KG1 (cell line): ENCODE results near the gene HSD17B7.

Experiments used
- DNase-seq: peaks from one replicate; lab custom pipeline; 2025; lab: John Stamatoyannopoulos, UW

The HSD17B7 gene

DNA sequence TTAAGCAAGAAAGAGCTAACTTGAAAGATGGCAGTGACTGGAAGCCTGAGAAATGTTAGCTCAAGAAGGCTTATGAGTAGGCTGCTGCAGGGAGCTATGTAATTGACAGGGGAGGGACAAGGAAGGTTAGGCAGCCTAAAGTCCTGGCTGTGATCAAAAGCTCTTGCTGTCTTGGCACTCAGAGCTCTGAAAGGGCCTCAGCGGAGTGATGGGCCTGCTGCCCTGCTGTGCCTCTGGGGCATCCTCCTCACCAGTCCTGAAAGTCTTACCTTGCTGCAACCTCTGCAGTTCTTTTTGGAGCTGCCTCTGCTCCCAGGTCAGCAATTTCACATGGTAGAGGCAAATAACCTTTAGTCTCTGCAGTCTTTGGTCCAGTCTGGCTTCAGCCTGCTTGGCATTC lies 68.7 kb downstream of the HSD17B7 start:
- no peak for DNase-seq

DNA sequence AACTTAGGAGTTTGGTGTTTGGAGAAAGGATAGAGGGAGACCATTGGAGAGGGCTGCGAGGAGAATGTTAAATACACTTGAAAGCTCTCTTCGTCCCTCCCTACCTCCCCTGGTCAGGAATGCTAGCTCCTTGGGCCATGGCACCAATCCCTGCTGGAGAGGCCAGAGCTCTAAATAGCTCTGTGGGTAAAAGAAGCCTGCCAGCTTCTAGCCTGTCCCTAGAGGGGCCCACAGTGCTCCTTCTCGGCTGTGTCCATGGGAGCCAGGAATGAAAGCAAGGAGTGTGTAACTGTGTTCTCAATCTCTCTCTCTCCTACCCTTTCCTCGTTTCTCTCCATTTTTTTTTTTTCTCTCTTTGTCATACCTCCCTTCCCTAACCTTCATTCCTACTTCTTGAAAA lies 70.6 kb downstream of the HSD17B7 start, which contains the start of gene CCDC190:
Gene CCDC190, minus strand, starts transcription at position 75 of the 400 bp plus-strand sequence. CDS start 1,529 bp downstream, outside the sequence.
- no peak for DNase-seq

DNA sequence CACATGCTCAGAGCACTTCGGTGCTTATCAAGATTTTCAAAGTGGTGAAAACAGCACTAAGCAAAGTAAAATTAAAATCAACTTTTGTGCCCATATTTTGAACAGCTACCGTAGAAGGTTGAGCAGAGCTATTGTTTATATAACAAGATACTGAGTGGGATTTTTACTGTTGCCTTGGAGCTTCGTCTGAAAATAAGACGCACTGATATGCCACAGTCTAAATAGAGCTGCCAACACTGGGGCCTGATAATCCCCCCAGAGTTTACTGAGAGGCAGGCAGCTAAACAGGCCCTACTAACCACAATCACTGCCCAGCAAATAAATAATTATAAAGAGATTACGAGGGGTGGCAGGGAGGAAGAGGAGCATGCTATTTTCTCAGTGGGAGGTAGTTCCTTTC lies 71.1 kb downstream of the HSD17B7 start:
- no peak for DNase-seq
